HepG2 (cell line): ENCODE data around the gene RANBP2. TPM values are rescaled to one million over a fixed set of nuclear protein-coding genes. Genes with fewer than 3 reads are reported as not detected.

Source experiments
- BRCA1 ChIP-seq: sonication (generic); formaldehyde crosslinking; IDR thresholded peaks from 2 replicates; pipeline ENCODE4 v1.4.0; 2020; ENCODE audit warnings: missing genetic modification reagents
- ETV5 ChIP-seq: IDR thresholded peaks from 2 replicates; pipeline ENCODE4 v1.6.1; 2018; ENCODE audit warnings: missing biosample characterization, missing genetic modification reagents, inconsistent platforms, borderline replicate concordance
- HDAC2 ChIP-seq: sonication (generic); formaldehyde crosslinking; IDR thresholded peaks from 2 replicates; pipeline ENCODE4 v1.4.0; 2020; ENCODE audit warnings: missing genetic modification reagents
- MTA1 ChIP-seq: sonication (generic); formaldehyde crosslinking; IDR thresholded peaks from 2 replicates; pipeline ENCODE4 v1.4.0; 2020; ENCODE audit warnings: missing genetic modification reagents, mild to moderate bottlenecking, borderline replicate concordance
- NFE2L1 ChIP-seq: sonication (generic); formaldehyde crosslinking; IDR thresholded peaks from 2 replicates; pipeline ENCODE4 v1.4.0; 2020; ENCODE audit warnings: missing genetic modification reagents, mild to moderate bottlenecking, borderline replicate concordance
- PBX3 ChIP-seq: sonication (generic); formaldehyde crosslinking; IDR thresholded peaks from 2 replicates; pipeline ENCODE4 v1.8.1; 2023; ENCODE audit warnings: missing genetic modification reagents, inconsistent platforms, borderline replicate concordance
- POLR2A ChIP-seq, 2 experiments: IDR thresholded peaks; 2 replicates each; pipeline ENCODE4 v1.6.1; 2011; ENCODE audit warnings: low read depth in 2 of 2, low read length in 2 of 2, mild to moderate bottlenecking in 1 of 2, moderate library complexity in 1 of 2; ENCODE audit not compliant: insufficient read depth in 1 of 2
- RBM39 ChIP-seq: fragments of 200-400 bp; formaldehyde crosslinking; IDR thresholded peaks from one replicate; pipeline ENCODE4 v1.6.1; 2018; ENCODE audit warnings: antibody characterized with exemption, mild to moderate bottlenecking, low read depth, low read length; ENCODE audit not compliant: poor library complexity, severe bottlenecking
- SAP130 ChIP-seq: IDR thresholded peaks from 2 replicates; pipeline ENCODE4 v1.6.1; 2016; ENCODE audit warnings: low read depth
- SIX4 ChIP-seq: sonication (generic); formaldehyde crosslinking; IDR thresholded peaks from 2 replicates; pipeline ENCODE4 v1.4.0; 2020; ENCODE audit warnings: missing genetic modification reagents
- TEAD3 ChIP-seq: optimal IDR thresholded peaks from 2 replicates; pipeline ENCODE3; 2016; ENCODE audit warnings: borderline replicate concordance
- THAP9 ChIP-seq: sonication (generic); formaldehyde crosslinking; IDR thresholded peaks from 2 replicates; pipeline ENCODE4; 2020; ENCODE audit warnings: missing genetic modification reagents, mild to moderate bottlenecking, borderline replicate concordance
- TOPORS ChIP-seq: sonication (generic); formaldehyde crosslinking; IDR thresholded peaks from 2 replicates; pipeline ENCODE4 v1.8.0; 2023; ENCODE audit warnings: mild to moderate bottlenecking, missing genetic modification reagents
- TSC22D2 ChIP-seq: sonication (generic); formaldehyde crosslinking; IDR thresholded peaks from 2 replicates; pipeline ENCODE4 v1.5.1; 2020; ENCODE audit warnings: missing genetic modification reagents, mild to moderate bottlenecking, borderline replicate concordance
- ZNF329 ChIP-seq: sonication (generic); formaldehyde crosslinking; IDR thresholded peaks from 2 replicates; pipeline ENCODE4 v1.9.0; 2021; ENCODE audit warnings: low read depth, mild to moderate bottlenecking, missing genetic modification reagents
- ZNF431 ChIP-seq: sonication (generic); formaldehyde crosslinking; IDR thresholded peaks from 2 replicates; pipeline ENCODE4 v1.9.0; 2022; ENCODE audit warnings: missing genetic modification reagents, low read depth, mild to moderate bottlenecking, borderline replicate concordance
- ZNF513 ChIP-seq: sonication (generic); formaldehyde crosslinking; conservative IDR thresholded peaks from 2 replicates; pipeline ENCODE4 v1.5.0; 2020; ENCODE audit warnings: missing genetic modification reagents
- ZNF557 ChIP-seq: sonication (generic); formaldehyde crosslinking; IDR thresholded peaks from 2 replicates; pipeline ENCODE4 v1.4.0; 2020; ENCODE audit warnings: missing genetic modification reagents
- ZNF577 ChIP-seq: sonication (generic); formaldehyde crosslinking; IDR thresholded peaks from 2 replicates; pipeline ENCODE4 v1.4.0; 2020; ENCODE audit warnings: mild to moderate bottlenecking, low read depth, missing genetic modification reagents, borderline replicate concordance
- ZNF740 ChIP-seq: sonication (generic); formaldehyde crosslinking; IDR thresholded peaks from 2 replicates; pipeline ENCODE4 v1.4.0; 2020; ENCODE audit warnings: missing genetic modification reagents
- ZNF746 ChIP-seq: sonication (generic); formaldehyde crosslinking; IDR thresholded peaks from 2 replicates; pipeline ENCODE4 v1.8.0; 2022; ENCODE audit warnings: mild to moderate bottlenecking, missing genetic modification reagents
- ZNF792 ChIP-seq: IDR thresholded peaks from 2 replicates; pipeline ENCODE4 v1.6.1; 2016
- polyA plus RNA-seq, 8 experiments: library from polyadenylated mRNA; depleted of rRNA in 3 of 8; stranded (reverse) in 7 of 8; unstranded in 1 of 8; fragments of >200 nt; fragmentation: Illumina TruSeq in 4 of 8; extraction: Trizol in 4 of 8; gene quantifications; 2 replicates each; pipeline versions ENCODE4 v1.2.1 to v1.2.3, GENCODE V29; 2011 to 2016; ENCODE audit warnings: low read depth in 4 of 8, missing spikeins in 1 of 8, mixed read lengths in 1 of 8; ENCODE audit not compliant: insufficient read depth in 1 of 8
- total RNA-seq, 5 experiments: library from RNA; depleted of rRNA; stranded (reverse); fragments of >200 nt; fragmentation: Illumina TruSeq; extraction: Trizol; gene quantifications; 2 replicates each; pipeline ENCODE4 v1.2.3, GENCODE V29; 2016; ENCODE audit warnings: low read depth in 1 of 5

The RANBP2 gene
- total and polyA plus RNA-seq, 2 of the 13 experiments (the other 11 are each of a cell fraction or from before 2014, with no cell fraction given) = 12.2 to 87.0 TPM

GRCh38 chr2:108719149-108720044 lies at the start of gene RANBP2 (continued):
- TF ChIP-seq ZNF431 (peak; percentile 85; the same call in 1 of the 2 replicates), ETV5 (CRISPR knock-in tag) (peak; percentile 72; the same call in 1 of the 2 replicates), MTA1 (CRISPR knock-in tag) (peak; percentile 92), TOPORS (peak; percentile 98), ZNF577 (no peak), ZNF740 (CRISPR knock-in tag) (peak; percentile 69; the same call in 1 of the 2 replicates), ZNF792 (CRISPR knock-in tag) (peak; percentile 99), TSC22D2 (CRISPR knock-in tag) (peak; percentile 95), SAP130 (CRISPR knock-in tag) (peak; percentile 98), RBM39 (peak; percentile 95), HDAC2 (CRISPR knock-in tag) (peak; percentile 98), ZNF513 (CRISPR knock-in tag) (0 out of 2 replicates have a peak, but pooled peaks have one; percentile 45), ZNF746 (CRISPR knock-in tag) (no peak; the same call in none of the 2 replicates), BRCA1 (peak; percentile 96), ZNF557 (CRISPR knock-in tag) (peak; percentile 79; the same call in 1 of the 2 replicates), PBX3 (CRISPR knock-in tag) (no peak), SIX4 (CRISPR knock-in tag) (peak; percentile 94), TEAD3 (CRISPR knock-in tag) (peak; percentile 86), NFE2L1 (CRISPR knock-in tag) (peak; percentile 89), POLR2A (IDR thresholded peaks at IDR 0.05; ENCODE audit: insufficient read depth in 1 of 2, low read depth in 2 of 2, low read length in 2 of 2) (peak; percentile 96), THAP9 (CRISPR knock-in tag) (peak; percentile 90; the same call in 1 of the 2 replicates), ZNF329 (CRISPR knock-in tag) (no peak)
